HFFc6 (cell line): ENCODE results near the gene MYH7B. TPM values are rescaled to one million over a fixed set of nuclear protein-coding genes. Genes with fewer than 3 reads are reported as not detected.

ENCODE experiments used
- DNase-seq: peaks from one replicate; pipeline ENCODE4 v3.0.0-alpha.2; 2018
- H3K27ac Mint-ChIP-seq: 2 replicates; pipeline ENCODE4 v1.8.0; 2020; ENCODE audit warnings: mild to moderate bottlenecking, mixed read lengths
- H3K27me3 Mint-ChIP-seq: 2 replicates; pipeline ENCODE4 v1.8.0; 2021; ENCODE audit warnings: mild to moderate bottlenecking, moderate library complexity, mixed read lengths; ENCODE audit not compliant: insufficient read depth
- H3K36me3 Mint-ChIP-seq: 2 replicates; pipeline ENCODE4 v1.8.0; 2021; ENCODE audit warnings: low read depth, mixed read lengths
- H3K4me1 Mint-ChIP-seq: 2 replicates; pipeline ENCODE4 v1.8.0; 2020; ENCODE audit warnings: low read depth, mixed read lengths
- H3K4me3 Mint-ChIP-seq: 2 replicates; pipeline ENCODE4 v1.8.0; 2020; ENCODE audit warnings: mild to moderate bottlenecking, moderate library complexity, mixed read lengths
- H3K9me3 Mint-ChIP-seq: 2 replicates; pipeline ENCODE4 v1.8.0; 2020; ENCODE audit warnings: mild to moderate bottlenecking, mixed read lengths
- CTCF ChIP-seq: fragments of 200-600 bp; sonication (generic); IDR thresholded peaks from 2 replicates; pipeline ENCODE4 v1.5.0; 2021; ENCODE audit warnings: antibody characterized with exemption, mild to moderate bottlenecking
- total RNA-seq, 6 experiments: library from RNA; stranded (reverse); fragmentation: NEBNext Ultra II Directional; extraction: Animal tissue kit (Norgen Biotek cat#: 25700); gene quantifications; 2 replicates in 1 of 6; 3 replicates in 5 of 6; pipeline ENCODE4 v1.2.3, GENCODE V29; 2021

MYH7B gene
- total RNA-seq, 6 experiments from 2014 or later: 0.07 to 0.19 TPM; not detected in 4

- H3K4me1 Mint-ChIP-seq: 0 out of 2 replicates have a peak, but pooled peaks cover 5% of the 10 kb centered on the region
Observed at GRCh38 chr20:34982270-34983088, 26.8 kb downstream of the MYH7B start.

DNA sequence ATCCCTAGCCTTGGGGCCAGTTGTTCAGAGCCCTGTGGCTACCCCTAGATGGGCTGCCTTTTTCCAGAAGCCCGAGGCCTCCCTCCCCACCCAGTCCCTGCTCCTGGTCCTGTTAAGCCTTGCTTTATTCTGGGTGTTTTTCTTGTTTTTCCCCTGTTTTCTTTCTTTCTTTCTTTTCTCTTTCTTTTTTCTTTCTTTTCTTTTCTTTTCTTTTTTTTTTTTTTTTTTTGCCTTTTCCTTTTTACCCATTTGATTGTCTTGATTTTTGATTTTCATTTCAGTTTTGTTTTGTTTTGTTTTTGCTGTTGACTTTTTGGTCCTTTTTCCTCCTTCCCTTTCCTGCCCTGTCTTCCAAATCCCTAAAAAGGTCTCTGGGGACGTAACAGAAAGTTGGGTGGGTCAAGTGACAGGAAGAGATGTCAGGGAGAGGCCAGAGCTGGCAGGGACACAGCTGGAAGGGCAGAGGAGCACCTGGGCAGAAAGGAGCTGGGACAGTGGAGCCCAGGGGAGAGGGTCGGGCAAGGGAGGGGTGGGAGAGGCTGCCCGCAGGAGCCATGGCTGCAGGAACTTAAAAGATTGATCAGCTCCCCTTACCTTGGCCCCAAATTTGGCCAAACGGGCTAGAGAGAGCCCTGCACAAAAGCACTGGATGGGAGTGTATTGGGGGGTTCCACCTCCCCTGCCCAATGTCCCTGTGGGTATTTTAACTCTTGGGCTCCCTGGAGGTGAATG, 27.6 kb downstream of the MYH7B start:
- no peak overlapping the region for H3K4me3 Mint-ChIP-seq
- H3K36me3 Mint-ChIP-seq: no peaks in the 10 kb centered on the region
- 0 out of 2 replicates have a peak, but pooled peaks cover 5% of the 10 kb centered on the region for H3K4me1 Mint-ChIP-seq
- DNase-seq: no peak
- H3K27me3 Mint-ChIP-seq: peaks cover 27% of the 10 kb centered on the region
- TF ChIP-seq CTCF: no peak
- H3K9me3 Mint-ChIP-seq: no peaks in the 10 kb centered on the region
- no peak overlapping the region for H3K27ac Mint-ChIP-seq

More at GRCh38 chr20:34982270-34983088, 26.8 kb downstream of the MYH7B start:
- TF ChIP-seq CTCF: no peak
- Mint-ChIP-seq H3K27ac (no peak overlapping the region), H3K36me3 (no peaks in the 10 kb centered on the region), H3K27me3 (peaks cover 24% of the 10 kb centered on the region), H3K9me3 (no peaks in the 10 kb centered on the region), H3K4me3 (no peak overlapping the region)
- DNase-seq: no peak

DNA sequence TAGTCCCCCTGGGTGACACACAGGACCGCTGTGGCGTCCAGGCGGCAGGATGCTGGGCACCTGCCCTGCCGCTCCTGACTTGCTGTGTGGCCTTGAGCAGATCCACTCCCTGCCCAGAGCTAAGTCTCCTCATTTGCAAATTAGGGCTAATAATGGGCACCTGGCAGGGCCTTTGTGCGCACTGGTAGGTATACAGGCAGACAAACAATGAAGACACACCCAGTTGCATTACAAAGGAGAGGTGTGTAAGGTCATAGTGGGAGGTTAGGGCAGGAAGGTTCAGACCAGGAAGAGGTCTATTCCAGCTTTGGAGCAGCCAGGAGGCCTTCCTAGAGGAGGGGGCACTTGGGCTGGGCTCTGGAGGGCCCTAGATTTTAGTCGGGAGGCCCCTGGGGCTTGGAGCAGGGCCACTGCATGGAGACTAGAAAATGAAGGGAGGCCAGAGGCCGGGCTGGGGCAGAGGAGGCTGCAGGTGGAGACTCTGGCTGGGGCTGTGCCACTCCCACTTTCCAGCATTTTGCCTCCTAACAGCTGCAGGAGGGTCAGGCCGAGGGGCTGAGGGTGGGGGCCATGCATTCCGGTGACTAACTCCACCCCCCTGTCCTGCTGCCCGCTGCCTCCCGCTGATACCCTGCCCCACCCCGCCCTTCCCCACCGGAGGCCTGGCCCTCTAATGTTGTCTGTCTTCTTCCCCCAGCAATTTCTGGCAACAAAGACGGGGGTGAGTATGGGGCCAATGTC, 28.5 kb downstream of the MYH7B start:
- H3K27me3 Mint-ChIP-seq: peaks cover 23% of the 10 kb centered on the region
- no peak for TF ChIP-seq CTCF

DNA sequence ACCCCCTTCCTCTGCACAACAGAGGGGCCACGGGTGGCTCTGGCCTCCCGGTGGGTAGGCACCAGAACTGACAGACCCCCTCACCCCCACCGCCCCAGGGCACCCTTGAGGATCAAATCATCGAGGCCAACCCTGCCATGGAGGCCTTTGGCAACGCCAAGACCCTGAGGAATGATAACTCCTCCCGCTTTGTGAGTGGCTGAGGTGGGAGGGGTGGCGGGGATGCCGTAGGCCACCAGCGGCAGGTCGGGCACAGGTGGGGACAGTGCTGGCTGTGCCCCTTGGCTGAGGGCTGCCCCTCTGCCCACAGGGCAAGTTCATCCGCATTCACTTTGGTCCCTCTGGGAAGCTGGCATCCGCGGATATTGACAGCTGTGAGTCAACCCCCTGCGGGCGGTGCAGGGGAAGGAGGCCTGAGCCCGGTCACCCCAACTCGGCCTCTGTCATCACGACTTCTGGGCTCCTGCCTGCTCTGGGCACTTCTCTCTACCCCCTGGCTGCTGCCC, 29.1 kb downstream of the MYH7B start:
- DNase-seq: no peak
- no peaks in the 10 kb centered on the region for H3K9me3 Mint-ChIP-seq
- H3K36me3 Mint-ChIP-seq: no peaks in the 10 kb centered on the region
- 0 out of 2 replicates have a peak, but pooled peaks cover 5% of the 10 kb centered on the region for H3K4me1 Mint-ChIP-seq
- TF ChIP-seq CTCF: no peak
- H3K27ac Mint-ChIP-seq: no peak overlapping the region
- H3K4me3 Mint-ChIP-seq: no peak overlapping the region
- H3K27me3 Mint-ChIP-seq: peaks cover 23% of the 10 kb centered on the region

More for the DNA sequence above, 28.5 kb downstream of the MYH7B start:
- no peak for DNase-seq
- Mint-ChIP-seq H3K36me3 (no peaks in the 10 kb centered on the region), H3K27ac (no peak overlapping the region), H3K4me1 (0 out of 2 replicates have a peak, but pooled peaks cover 5% of the 10 kb centered on the region), H3K9me3 (no peaks in the 10 kb centered on the region), H3K4me3 (no peak overlapping the region)
